ENCODE results near the gene ATOSB.

The ATOSB gene

DNA sequence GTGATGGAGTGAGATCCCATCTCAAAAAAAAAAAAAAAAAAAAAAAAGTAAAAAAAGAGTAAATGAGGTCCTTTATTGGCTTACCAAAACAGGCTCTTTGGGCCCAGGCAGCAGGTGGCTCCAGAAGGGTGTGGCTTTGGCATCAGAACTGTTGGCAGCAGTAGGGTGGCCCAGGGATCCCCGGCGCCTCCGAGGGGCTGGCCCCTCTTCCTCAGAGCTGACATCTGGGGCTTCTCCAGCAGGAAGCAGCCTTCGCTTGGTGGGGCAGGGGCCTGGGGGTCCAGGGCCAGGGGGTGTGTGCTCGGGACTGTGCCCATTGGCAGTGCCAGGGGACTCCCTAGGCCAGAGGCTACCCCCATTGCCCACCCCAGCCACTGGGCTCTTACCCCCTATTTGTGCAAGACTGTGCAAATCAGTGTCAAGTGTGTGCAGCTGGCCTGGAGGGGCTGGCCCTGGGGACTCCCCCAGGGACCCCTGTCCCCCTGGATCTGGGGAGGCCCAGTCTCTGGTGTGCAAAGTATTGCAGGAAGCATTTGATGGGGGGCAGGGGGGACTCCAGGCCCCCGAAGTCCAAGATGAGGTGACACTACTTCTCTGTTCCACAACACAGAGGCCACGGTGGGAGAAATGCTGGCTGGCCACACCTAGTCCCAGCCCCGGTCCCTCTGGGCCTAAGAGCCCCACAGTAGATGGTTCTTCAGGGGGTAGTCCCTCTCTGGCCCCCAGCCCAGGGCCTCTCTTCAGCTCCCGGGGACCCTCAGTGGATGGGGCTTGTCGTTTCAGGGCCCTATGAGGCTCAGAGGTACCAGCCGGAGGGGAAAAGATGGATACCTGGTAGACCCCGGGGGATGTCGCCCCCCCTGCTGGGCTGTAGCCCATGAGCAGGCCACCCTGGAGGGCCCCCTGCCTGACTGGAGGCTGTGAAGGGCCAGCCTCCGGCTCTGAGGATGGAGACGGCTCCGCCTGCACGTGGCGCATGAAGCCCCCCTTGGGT, 8.1 kb downstream of the ATOSB start:
- no peaks in the 10 kb centered on the region for H3K27me3 Mint-ChIP-seq
- ATAC-seq = no peak
- H3K36me3 Mint-ChIP-seq (ENCODE audit: low read depth) = peaks cover 3% of the 10 kb centered on the region
- no peak for DNase-seq
- H3K4me3 Mint-ChIP-seq = no peak overlapping the region
- no peaks in the 10 kb centered on the region for H3K9me3 Mint-ChIP-seq
- no peak overlapping the region for H3K27ac Mint-ChIP-seq
- H3K4me1 Mint-ChIP-seq = peaks cover 37% of the 10 kb centered on the region

- H3K27me3 Mint-ChIP-seq = no peaks in the 10 kb centered on the region
- no peak overlapping the region for H3K4me3 Mint-ChIP-seq
- ATAC-seq (no peak), DNase-seq (no peak)
- peaks cover 36% of the 10 kb centered on the region for H3K4me1 Mint-ChIP-seq
- H3K36me3 Mint-ChIP-seq (ENCODE audit: low read depth) = peaks cover 10% of the 10 kb centered on the region
- H3K9me3 Mint-ChIP-seq = no peaks in the 10 kb centered on the region
- no peak overlapping the region for H3K27ac Mint-ChIP-seq
Measured at GRCh38 chr9:35106343-35106730, 9.3 kb downstream of the ATOSB start.

- Mint-ChIP-seq H3K4me1 (peaks cover 36% of the 10 kb centered on the region), H3K36me3 (ENCODE audit: low read depth) (peaks cover 15% of the 10 kb centered on the region), H3K4me3 (no peak overlapping the region), H3K9me3 (no peaks in the 10 kb centered on the region), H3K27me3 (no peaks in the 10 kb centered on the region), H3K27ac (no peak overlapping the region)
- DNase-seq (no peak), ATAC-seq (no peak)
Measured at GRCh38 chr9:35105571-35106342, 9.9 kb downstream of the ATOSB start.

DNA sequence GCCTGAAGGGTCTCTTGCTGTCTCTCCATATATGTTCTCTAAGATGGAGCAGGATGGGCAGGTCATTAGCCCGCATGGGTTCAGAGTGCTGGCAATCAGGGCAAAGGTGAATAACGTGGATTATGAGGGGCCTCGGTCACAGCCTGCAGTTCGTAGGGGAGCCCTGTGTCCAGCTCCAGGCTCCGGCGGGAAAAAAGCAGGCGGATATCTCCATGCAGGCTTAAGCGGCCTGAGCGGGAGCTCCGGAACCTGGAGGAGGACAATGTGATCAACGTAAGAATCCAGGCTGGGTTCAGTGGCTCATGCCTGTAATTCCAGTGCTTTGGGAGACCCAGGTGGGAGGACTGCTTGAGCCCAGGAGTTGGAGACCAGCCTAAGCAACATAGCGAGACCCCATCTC, 10.5 kb downstream of the ATOSB start:
- ATAC-seq (no peak), DNase-seq (no peak)
- no peaks in the 10 kb centered on the region for H3K9me3 Mint-ChIP-seq
- H3K4me3 Mint-ChIP-seq = no peak overlapping the region
- H3K36me3 Mint-ChIP-seq (ENCODE audit: low read depth) = peaks cover 21% of the 10 kb centered on the region
- no peak overlapping the region for H3K27ac Mint-ChIP-seq
- peaks cover 35% of the 10 kb centered on the region for H3K4me1 Mint-ChIP-seq
- no peaks in the 10 kb centered on the region for H3K27me3 Mint-ChIP-seq

DNA sequence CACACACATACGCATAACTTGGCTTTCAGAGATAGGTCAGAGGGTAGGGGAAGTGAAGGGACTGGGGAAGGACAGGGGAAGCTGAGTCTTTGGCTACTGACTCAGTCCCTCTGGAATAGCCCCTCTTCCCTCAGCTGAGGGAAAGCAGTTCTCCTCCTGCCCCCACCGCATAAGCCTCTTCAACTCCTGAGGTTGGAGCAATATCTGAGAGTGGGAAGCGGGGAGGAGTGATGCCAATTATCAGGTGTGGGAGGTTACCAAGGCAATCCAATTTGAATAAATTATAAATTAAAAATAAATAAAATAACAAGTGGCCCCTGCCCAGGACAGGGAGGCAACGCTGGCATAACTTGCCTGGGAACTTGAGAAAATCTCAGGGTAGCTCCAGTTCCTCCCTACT, 11.1 kb downstream of the ATOSB start:
- H3K27ac Mint-ChIP-seq = peak overlapping the region; percentile 61
- ATAC-seq (no peak), DNase-seq (no peak)
- H3K36me3 Mint-ChIP-seq (ENCODE audit: low read depth) = peaks cover 27% of the 10 kb centered on the region
- no peaks in the 10 kb centered on the region for H3K9me3 Mint-ChIP-seq
- H3K4me1 Mint-ChIP-seq = peaks cover 32% of the 10 kb centered on the region
- H3K4me3 Mint-ChIP-seq = no peak overlapping the region
- no peaks in the 10 kb centered on the region for H3K27me3 Mint-ChIP-seq

GRCh38 chr9:35103660-35104191, 11.9 kb downstream of the ATOSB start:
- H3K27ac Mint-ChIP-seq = peak overlapping the region; percentile 92
- H3K4me3 Mint-ChIP-seq = peak overlapping the region; percentile 98
- ATAC-seq (no peak), DNase-seq (no peak)
- no peaks in the 10 kb centered on the region for H3K9me3 Mint-ChIP-seq
- H3K4me1 Mint-ChIP-seq = peaks cover 31% of the 10 kb centered on the region
- no peaks in the 10 kb centered on the region for H3K27me3 Mint-ChIP-seq
- H3K36me3 Mint-ChIP-seq (ENCODE audit: low read depth) = peaks cover 31% of the 10 kb centered on the region

DNA sequence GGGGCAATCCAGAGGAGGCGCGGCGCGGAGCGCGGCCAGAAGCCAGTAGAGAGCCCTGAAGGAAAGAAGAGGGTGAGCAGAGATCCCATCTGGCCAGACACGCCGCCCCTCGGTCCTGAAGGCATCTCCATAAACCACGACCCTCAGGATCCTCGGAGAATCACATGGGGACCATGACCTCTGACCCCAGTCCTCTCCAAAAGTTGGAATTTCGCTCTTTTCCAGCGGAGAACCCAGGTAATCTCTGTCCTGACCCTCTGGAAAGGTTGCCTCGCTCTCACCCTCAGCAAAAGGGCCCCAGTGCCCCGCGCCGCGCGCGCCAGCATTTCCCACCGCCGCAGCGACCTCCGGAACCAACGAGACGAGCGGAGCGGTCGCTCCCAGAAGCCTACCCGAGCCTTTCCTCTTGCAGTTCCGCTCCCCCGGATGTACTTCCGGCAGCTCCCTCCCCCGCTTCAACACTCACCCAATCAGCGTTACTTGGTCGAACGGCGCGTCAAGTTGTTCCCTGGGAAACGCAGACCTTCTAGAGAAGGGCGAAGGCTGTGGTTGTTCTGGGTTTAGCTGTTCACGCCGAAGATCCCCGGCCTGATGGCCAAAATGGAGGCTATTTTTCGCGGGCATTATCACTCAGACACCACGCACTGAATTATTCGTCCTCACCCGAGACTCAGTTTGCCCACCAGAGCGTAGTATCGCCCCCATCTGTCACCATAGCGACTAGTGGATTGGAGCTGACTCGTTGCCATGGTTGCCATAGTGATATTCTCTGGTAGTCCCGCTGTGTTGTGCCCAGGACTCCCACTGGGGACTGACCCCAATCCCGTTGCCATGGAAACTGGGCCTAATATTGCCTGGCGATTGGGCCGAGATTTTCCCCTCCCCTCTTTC, 12.6 kb downstream of the ATOSB start, which contains the start of gene STOML2:
Gene STOML2, minus strand, starts transcription at position 363 of the 891 bp plus-strand sequence. Its CDS starts 37 bp downstream, at position 326.
- H3K27me3 Mint-ChIP-seq = no peaks in the 10 kb centered on the region
- peak within 1 kb of the TSS; percentile 92 for H3K27ac Mint-ChIP-seq
- DNase-seq (peak; percentile 89), ATAC-seq (peak; percentile 98)
- H3K4me1 Mint-ChIP-seq = peaks cover 31% of the 10 kb centered on the region
- no peaks in the 10 kb centered on the region for H3K9me3 Mint-ChIP-seq
- H3K36me3 Mint-ChIP-seq (ENCODE audit: low read depth) = peaks cover 32% of the 10 kb centered on the region
- H3K4me3 Mint-ChIP-seq = peak within 1 kb of the TSS; percentile 98

GRCh38 chr9:35102465-35102768, 13.2 kb downstream of the ATOSB start:
- DNase-seq (peak; percentile 19), ATAC-seq (peak; percentile 13)
- peak overlapping the region; percentile 92 for H3K27ac Mint-ChIP-seq
- H3K9me3 Mint-ChIP-seq = no peaks in the 10 kb centered on the region
- peaks cover 37% of the 10 kb centered on the region for H3K4me1 Mint-ChIP-seq
- H3K4me3 Mint-ChIP-seq = peak overlapping the region; percentile 98
- H3K27me3 Mint-ChIP-seq = no peaks in the 10 kb centered on the region
- H3K36me3 Mint-ChIP-seq (ENCODE audit: low read depth) = peaks cover 34% of the 10 kb centered on the region

- no peak for DNase-seq
- no peak overlapping the region for H3K27ac Mint-ChIP-seq
- H3K4me1 Mint-ChIP-seq = peaks cover 52% of the 10 kb centered on the region
- ATAC-seq = no peak
- H3K9me3 Mint-ChIP-seq = no peaks in the 10 kb centered on the region
- peaks cover 32% of the 10 kb centered on the region for H3K36me3 Mint-ChIP-seq (ENCODE audit: low read depth)
- H3K27me3 Mint-ChIP-seq = no peaks in the 10 kb centered on the region
- H3K4me3 Mint-ChIP-seq = peak overlapping the region; percentile 52
Measured at GRCh38 chr9:35097573-35097972, 18.1 kb downstream of the ATOSB start.

DNA sequence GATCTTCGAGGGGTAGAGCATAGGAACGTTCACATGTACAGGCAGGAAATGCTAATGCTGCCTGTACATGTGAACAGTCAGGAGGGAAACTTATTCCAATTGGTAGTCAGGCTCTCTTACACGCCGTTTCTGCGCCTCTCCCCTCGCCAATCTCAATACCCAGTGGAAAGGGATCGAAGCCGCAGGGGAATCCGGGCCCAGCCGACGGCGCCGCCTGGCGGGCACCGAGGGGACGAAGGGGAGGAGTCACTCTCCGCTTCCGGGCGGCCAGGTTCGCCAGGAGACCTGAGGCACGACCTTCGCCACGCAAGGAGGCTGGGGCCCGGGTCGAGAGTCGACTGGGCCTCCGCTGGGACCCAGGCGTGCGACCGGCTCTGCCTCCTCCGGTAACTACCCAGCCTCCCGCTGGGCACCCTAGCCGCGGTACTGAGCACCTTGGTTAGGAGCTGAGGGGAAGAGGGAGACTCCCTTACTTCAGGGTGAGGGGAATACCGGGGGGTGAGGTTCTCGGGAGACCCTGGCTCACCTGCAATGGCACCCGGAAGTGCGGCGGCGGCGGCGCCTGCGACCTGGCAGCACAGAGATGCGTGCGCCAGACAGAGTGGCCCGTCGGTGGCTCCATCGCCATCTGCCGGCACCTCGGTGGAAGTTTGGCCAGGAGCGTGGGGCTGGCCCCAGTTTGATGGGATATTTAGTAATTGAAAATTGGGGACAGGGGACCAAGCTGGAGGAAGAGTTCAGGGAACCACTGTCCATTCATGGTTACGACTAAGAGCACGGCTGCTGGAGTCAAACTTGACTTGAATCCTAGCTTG, 19.4 kb downstream of the ATOSB start, which contains the start of gene PIGO:
Gene PIGO, minus strand, starts transcription at position 557 of the 815 bp plus-strand sequence. CDS start 1,026 bp downstream, outside the sequence.
- peaks cover 41% of the 10 kb centered on the region for H3K4me1 Mint-ChIP-seq
- H3K27ac Mint-ChIP-seq = peak within 1 kb of the TSS; percentile 92
- ATAC-seq (peak; percentile 91), DNase-seq (peak; percentile 92)
- H3K27me3 Mint-ChIP-seq = no peaks in the 10 kb centered on the region
- peaks cover 29% of the 10 kb centered on the region for H3K36me3 Mint-ChIP-seq (ENCODE audit: low read depth)
- H3K9me3 Mint-ChIP-seq = no peaks in the 10 kb centered on the region
- peak within 1 kb of the TSS; percentile 89 for H3K4me3 Mint-ChIP-seq

- ATAC-seq (no peak), DNase-seq (no peak)
- Mint-ChIP-seq H3K4me1 (peaks cover 18% of the 10 kb centered on the region), H3K27me3 (no peaks in the 10 kb centered on the region), H3K36me3 (ENCODE audit: low read depth) (peaks cover 27% of the 10 kb centered on the region), H3K4me3 (no peak overlapping the region), H3K27ac (no peak overlapping the region), H3K9me3 (no peaks in the 10 kb centered on the region)
Measured at GRCh38 chr9:35091536-35091935, 24.1 kb downstream of the ATOSB start.

DNA sequence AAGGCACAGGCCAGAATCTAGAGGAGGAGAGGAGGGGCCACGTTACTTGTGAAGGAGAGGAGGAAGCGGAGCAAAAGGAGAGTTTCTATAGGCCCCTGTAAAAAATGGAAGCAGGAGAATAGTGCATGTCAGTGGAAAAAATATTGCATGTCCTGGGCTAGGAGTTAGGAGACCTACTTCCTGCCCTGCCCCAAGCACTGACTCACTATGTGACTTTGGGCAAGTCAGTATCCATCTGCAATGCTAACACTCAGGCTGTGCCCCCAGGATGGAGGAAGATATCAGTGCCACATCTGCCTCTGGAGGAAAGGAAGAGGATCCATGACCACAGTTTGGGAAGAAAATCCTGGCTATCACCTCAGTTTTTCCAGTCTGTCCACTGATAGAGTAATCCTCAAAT, 26.2 kb downstream of the ATOSB start:
- no peaks in the 10 kb centered on the region for H3K9me3 Mint-ChIP-seq
- H3K4me3 Mint-ChIP-seq = no peak overlapping the region
- peaks cover 2% of the 10 kb centered on the region for H3K4me1 Mint-ChIP-seq
- H3K27ac Mint-ChIP-seq = peak overlapping the region; percentile 47
- H3K27me3 Mint-ChIP-seq = no peaks in the 10 kb centered on the region
- no peak for ATAC-seq
- DNase-seq = no peak
- H3K36me3 Mint-ChIP-seq (ENCODE audit: low read depth) = peaks cover 30% of the 10 kb centered on the region

- Mint-ChIP-seq H3K4me1 (peaks cover 5% of the 10 kb centered on the region), H3K27ac (peak overlapping the region; percentile 24), H3K36me3 (ENCODE audit: low read depth) (peaks cover 21% of the 10 kb centered on the region), H3K4me3 (no peak overlapping the region), H3K9me3 (no peaks in the 10 kb centered on the region), H3K27me3 (no peaks in the 10 kb centered on the region)
- DNase-seq (no peak), ATAC-seq (no peak)
Measured at GRCh38 chr9:35085078-35085477, 30.6 kb downstream of the ATOSB start.

All from activated naive CD8-positive, alpha-beta T cell treated with anti-CD3 and anti-CD28 coated beads, Interleukin-2, amount 50 U/mL, for 24 hours (primary cell).